Measurements from ENCODE around the gene NUDT2. TPM values are rescaled to one million over a fixed set of nuclear protein-coding genes. Genes with fewer than 3 reads are reported as not detected.

Gene NUDT2
- total RNA-seq, 1 donor from 2014 or later, result 33.1 TPM

DNA sequence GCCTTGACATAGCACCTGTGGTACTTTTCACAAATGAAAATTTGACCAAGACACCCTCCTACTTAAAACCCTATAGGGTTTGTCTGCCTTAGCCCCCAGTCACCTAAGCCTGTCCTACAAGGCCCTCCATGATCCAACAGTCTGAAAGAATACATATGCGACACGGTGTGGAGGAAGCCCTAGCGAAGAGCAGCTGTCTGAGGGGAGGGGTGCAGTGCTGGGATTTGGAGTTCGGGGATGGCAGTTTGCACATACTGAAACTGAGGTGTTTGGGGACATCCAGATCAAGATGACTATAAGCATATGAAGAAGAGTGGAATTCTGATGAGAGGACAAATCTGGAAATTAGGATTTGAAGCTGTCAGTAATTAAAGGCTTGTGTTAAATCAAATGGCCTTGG, 54.5 kb downstream of the NUDT2 start:
- H3K4me3 Mint-ChIP-seq, result no peak overlapping the region
- no peak overlapping the region for H3K27ac Mint-ChIP-seq
- no peak for TF ChIP-seq EZH2phosphoT487 (IDR thresholded peaks at IDR 0.05)
- Histone ChIP-seq H3K9ac (no peak overlapping the region), H2AFZ (replicated peaks) (no peak overlapping the region), H3K4me2 (no peak overlapping the region), H4K20me1 (ENCODE audit: low read depth) (peaks cover 7% of the 10 kb centered on the region), H3K36me3 (no peaks in the 10 kb centered on the region), H3K9me3 (ENCODE audit: low read depth) (no peaks in the 10 kb centered on the region), H3F3A (ENCODE audit: low read depth) (peaks cover 13% of the 10 kb centered on the region), H3K79me2 (ENCODE audit: low read depth) (no peaks in the 10 kb centered on the region), H3K27ac (no peak overlapping the region), H3K4me1 (peaks cover 7% of the 10 kb centered on the region), H3K27me3 (peaks cover 61% of the 10 kb centered on the region), H3K4me3 (no peak overlapping the region)
- no peak for DNase-seq (ENCODE audit: low spot score)
- H3K9me3 Mint-ChIP-seq, result peaks cover 2% of the 10 kb centered on the region
- no peaks in the 10 kb centered on the region for H3K36me3 Mint-ChIP-seq
- peaks cover 24% of the 10 kb centered on the region for H3K4me1 Mint-ChIP-seq
- peaks cover 34% of the 10 kb centered on the region for H3K27me3 Mint-ChIP-seq (ENCODE audit: insufficient read depth, low read depth)

DNA sequence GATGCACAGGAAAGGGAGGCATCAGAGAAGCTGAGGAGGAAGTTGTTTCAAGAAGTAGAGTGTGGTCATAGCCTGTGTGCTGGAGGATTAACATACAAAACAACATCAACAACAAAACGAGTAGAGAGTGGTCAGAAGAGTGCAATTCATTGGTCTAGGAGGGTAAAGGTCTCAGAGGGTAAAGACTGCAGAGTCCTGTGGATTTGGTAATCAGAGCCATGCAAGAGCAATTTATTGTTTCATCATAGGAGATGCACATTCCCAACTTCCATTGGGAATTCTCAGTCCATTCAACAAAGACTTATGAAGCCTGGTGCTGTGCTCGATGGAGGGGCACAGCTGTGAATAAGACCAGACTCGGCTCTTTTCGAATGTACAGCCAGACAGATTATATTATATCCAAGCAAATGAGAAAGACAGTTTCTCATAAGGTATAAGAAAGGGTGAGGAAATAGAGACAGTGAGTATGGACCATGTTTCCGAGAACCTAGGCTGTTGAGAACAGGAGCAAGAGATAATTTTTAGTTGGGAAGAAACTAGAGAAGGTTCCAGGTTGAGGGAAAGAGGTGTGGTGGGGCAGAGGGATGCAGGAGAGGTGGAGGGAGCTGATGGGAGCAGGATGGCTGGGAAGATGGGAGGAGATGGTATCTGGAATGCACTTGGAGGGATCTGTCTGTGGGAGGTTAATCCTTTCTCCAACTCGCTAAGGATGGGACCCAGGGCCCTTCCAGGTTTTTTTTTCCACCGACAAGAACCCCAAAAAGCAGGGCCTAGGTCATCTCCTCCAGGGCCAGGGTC, 55.2 kb downstream of the NUDT2 start:
- Histone ChIP-seq H3K4me3 (no peak overlapping the region), H3K27me3 (peaks cover 54% of the 10 kb centered on the region), H3K9ac (no peak overlapping the region), H3K4me1 (peaks cover 7% of the 10 kb centered on the region), H3K79me2 (ENCODE audit: low read depth) (no peaks in the 10 kb centered on the region), H3F3A (ENCODE audit: low read depth) (peaks cover 13% of the 10 kb centered on the region), H3K36me3 (no peaks in the 10 kb centered on the region), H3K9me3 (ENCODE audit: low read depth) (no peaks in the 10 kb centered on the region), H3K4me2 (no peak overlapping the region), H4K20me1 (ENCODE audit: low read depth) (peaks cover 7% of the 10 kb centered on the region), H2AFZ (replicated peaks) (no peak overlapping the region), H3K27ac (no peak overlapping the region)
- DNase-seq (ENCODE audit: low spot score), result no peak
- TF ChIP-seq EZH2phosphoT487 (IDR thresholded peaks at IDR 0.05), result no peak
- TF ChIP-seq, protein P1, sequence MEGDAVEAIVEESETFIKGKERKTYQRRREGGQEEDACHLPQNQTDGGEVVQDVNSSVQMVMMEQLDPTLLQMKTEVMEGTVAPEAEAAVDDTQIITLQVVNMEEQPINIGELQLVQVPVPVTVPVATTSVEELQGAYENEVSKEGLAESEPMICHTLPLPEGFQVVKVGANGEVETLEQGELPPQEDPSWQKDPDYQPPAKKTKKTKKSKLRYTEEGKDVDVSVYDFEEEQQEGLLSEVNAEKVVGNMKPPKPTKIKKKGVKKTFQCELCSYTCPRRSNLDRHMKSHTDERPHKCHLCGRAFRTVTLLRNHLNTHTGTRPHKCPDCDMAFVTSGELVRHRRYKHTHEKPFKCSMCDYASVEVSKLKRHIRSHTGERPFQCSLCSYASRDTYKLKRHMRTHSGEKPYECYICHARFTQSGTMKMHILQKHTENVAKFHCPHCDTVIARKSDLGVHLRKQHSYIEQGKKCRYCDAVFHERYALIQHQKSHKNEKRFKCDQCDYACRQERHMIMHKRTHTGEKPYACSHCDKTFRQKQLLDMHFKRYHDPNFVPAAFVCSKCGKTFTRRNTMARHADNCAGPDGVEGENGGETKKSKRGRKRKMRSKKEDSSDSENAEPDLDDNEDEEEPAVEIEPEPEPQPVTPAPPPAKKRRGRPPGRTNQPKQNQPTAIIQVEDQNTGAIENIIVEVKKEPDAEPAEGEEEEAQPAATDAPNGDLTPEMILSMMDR (IDR thresholded peaks at IDR 0.05), result no peak
- no peak for TF ChIP-seq EZH2 (IDR thresholded peaks at IDR 0.05)
- Mint-ChIP-seq H3K9me3 (peaks cover 2% of the 10 kb centered on the region), H3K27ac (peak overlapping the region; percentile 42), H3K4me1 (peaks cover 19% of the 10 kb centered on the region), H3K36me3 (no peaks in the 10 kb centered on the region), H3K27me3 (ENCODE audit: insufficient read depth, low read depth) (peaks cover 29% of the 10 kb centered on the region), H3K4me3 (no peak overlapping the region)

DNA sequence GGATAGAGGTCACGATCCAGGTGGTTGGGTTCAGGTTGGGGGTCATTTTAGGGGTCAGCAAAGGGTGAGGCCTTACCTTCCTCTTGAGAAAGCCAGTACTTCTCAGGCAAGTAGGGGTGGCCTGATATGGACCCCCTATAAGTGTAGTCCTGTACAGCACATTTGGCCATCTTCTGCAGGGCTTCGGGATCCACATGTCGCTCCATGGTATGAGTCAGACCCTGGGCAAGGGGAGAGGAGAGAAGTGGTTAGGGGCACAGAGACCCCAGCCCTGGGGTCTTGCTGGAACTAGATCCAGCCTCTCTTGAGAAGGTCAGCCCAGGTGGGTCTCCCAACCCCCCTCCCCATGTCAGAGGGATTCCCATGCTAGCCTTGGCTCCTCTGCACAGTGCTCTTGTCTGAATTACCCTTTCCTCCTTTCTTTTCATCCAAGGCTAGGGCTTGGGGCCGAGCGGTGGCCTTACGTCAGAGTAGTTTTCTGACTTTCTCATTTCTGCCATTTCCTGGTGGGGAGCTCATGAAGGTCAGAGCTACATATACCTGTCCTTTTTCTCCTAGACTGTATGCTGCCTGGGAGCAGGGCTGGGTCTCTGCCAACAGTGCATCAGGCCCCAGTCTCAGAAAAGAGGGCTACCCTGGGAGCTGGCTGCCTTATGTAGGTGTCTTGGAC, 56.3 kb downstream of the NUDT2 start:
- no peak overlapping the region for H3K9ac ChIP-seq
- Mint-ChIP-seq H3K4me3 (no peak overlapping the region), H3K4me1 (peaks cover 10% of the 10 kb centered on the region), H3K27me3 (ENCODE audit: insufficient read depth, low read depth) (peaks cover 20% of the 10 kb centered on the region), H3K9me3 (no peaks in the 10 kb centered on the region), H3K27ac (no peak overlapping the region), H3K36me3 (no peaks in the 10 kb centered on the region)
- no peak overlapping the region for H3K4me2 ChIP-seq
- no peak overlapping the region for H3K27ac ChIP-seq
- no peak for DNase-seq (ENCODE audit: low spot score)
- H3K4me1 ChIP-seq, result no peaks in the 10 kb centered on the region
- no peak overlapping the region for H2AFZ ChIP-seq (replicated peaks)
- H3K9me3 ChIP-seq (ENCODE audit: low read depth), result no peaks in the 10 kb centered on the region
- no peaks in the 10 kb centered on the region for H3K79me2 ChIP-seq (ENCODE audit: low read depth)
- TF ChIP-seq EZH2phosphoT487 (IDR thresholded peaks at IDR 0.05) (no peak), EZH2 (IDR thresholded peaks at IDR 0.05) (no peak)
- TF ChIP-seq, protein P1 (IDR thresholded peaks at IDR 0.05), result no peak
- peaks cover 6% of the 10 kb centered on the region for H3F3A ChIP-seq (ENCODE audit: low read depth)
- no peak overlapping the region for H3K4me3 ChIP-seq
- H3K27me3 ChIP-seq, result peaks cover 51% of the 10 kb centered on the region
- peaks cover 7% of the 10 kb centered on the region for H4K20me1 ChIP-seq (ENCODE audit: low read depth)
- no peaks in the 10 kb centered on the region for H3K36me3 ChIP-seq

DNA sequence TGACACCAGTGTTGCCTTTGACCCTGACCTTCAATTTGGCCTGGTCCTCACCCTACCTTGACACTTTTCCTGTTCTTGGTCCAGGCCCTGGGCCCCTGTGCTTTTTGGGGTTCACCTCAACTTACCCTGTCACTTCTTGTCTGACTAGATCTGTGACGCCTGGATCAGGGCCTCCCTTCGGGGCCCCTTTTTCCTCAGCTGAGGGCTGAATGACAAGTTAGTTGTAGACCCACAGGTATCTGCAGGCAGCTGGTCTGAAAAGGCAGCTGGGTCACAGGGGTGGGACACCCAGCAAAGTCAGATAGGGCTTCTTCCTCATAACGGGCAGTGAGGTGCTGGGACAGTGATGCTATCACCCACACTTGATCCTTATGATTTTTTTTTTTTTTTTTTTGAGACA, 57.3 kb downstream of the NUDT2 start:
- H3K27ac Mint-ChIP-seq, result no peak overlapping the region
- H3K27me3 Mint-ChIP-seq (ENCODE audit: insufficient read depth, low read depth), result peaks cover 11% of the 10 kb centered on the region

More for the DNA sequence above, 57.3 kb downstream of the NUDT2 start:
- Histone ChIP-seq H3K4me2 (no peak overlapping the region), H4K20me1 (ENCODE audit: low read depth) (peaks cover 3% of the 10 kb centered on the region), H3K9me3 (ENCODE audit: low read depth) (no peaks in the 10 kb centered on the region), H2AFZ (replicated peaks) (no peak overlapping the region), H3F3A (ENCODE audit: low read depth) (peaks cover under 1% of the 10 kb centered on the region), H3K79me2 (ENCODE audit: low read depth) (no peaks in the 10 kb centered on the region), H3K27ac (no peak overlapping the region), H3K9ac (no peak overlapping the region), H3K36me3 (no peaks in the 10 kb centered on the region), H3K4me3 (no peak overlapping the region), H3K4me1 (no peaks in the 10 kb centered on the region), H3K27me3 (peaks cover 51% of the 10 kb centered on the region)
- no peaks in the 10 kb centered on the region for H3K36me3 Mint-ChIP-seq
- H3K9me3 Mint-ChIP-seq, result no peaks in the 10 kb centered on the region
- DNase-seq (ENCODE audit: low spot score), result no peak
- H3K4me3 Mint-ChIP-seq, result no peak overlapping the region
- TF ChIP-seq, protein P1 (IDR thresholded peaks at IDR 0.05), result no peak
- no peak for TF ChIP-seq EZH2phosphoT487 (IDR thresholded peaks at IDR 0.05)
- peaks cover 3% of the 10 kb centered on the region for H3K4me1 Mint-ChIP-seq

All from neural progenitor cell (in vitro differentiated cells).